NCI-H526 (cell line): ENCODE results near the gene ZNF814.
"Not testable (repeated sequence)": the region's sequence is repeated elsewhere in the genome, so short reads cannot be mapped to it uniquely, and the experiment has no call there.

Experiments used
- DNase-seq, 2 experiments: peaks; one replicate each; lab custom pipeline; 2025; lab: John Stamatoyannopoulos, UW

The ZNF814 gene

DNA sequence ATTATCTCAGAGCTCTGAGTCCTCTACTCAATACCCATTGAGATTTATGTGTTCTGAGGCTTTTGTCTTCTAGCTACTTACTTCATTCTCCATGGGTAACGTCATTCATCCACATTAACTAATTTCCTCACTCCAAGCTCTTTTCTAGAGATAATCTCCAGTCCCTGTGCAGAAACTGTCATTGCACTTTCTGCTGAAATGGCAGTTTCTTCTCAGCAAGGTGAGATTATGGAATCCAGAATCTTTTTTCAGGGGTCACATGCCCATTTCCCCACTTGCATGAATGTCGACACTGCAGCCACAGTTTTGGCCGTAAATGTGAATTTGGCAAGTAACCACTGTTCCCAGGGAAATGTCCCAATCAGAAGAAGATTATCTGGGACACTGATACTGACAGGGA, 26.5 kb downstream of the ZNF814 start:
- not testable (repeated sequence) for DNase-seq

DNA sequence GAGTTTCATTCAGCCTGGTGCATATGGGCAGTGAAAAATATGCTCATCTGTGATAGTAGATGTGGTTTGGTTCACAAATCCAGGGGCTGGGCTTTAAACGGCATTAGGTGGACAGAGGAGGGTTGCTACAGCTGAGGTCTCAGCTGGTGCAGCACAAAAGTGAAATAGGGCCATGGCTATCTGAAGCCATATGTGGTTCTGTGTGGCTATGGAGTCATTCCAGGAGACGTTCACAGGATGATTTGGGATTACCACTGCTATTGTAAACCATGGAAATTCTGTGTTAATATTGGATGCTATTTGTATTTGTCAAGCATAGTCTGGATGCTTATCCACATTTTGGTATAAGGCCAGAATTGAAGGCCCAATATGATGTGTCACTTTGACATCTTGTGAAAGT, 34.7 kb downstream of the ZNF814 start:
- DNase-seq: not testable (repeated sequence)

DNA sequence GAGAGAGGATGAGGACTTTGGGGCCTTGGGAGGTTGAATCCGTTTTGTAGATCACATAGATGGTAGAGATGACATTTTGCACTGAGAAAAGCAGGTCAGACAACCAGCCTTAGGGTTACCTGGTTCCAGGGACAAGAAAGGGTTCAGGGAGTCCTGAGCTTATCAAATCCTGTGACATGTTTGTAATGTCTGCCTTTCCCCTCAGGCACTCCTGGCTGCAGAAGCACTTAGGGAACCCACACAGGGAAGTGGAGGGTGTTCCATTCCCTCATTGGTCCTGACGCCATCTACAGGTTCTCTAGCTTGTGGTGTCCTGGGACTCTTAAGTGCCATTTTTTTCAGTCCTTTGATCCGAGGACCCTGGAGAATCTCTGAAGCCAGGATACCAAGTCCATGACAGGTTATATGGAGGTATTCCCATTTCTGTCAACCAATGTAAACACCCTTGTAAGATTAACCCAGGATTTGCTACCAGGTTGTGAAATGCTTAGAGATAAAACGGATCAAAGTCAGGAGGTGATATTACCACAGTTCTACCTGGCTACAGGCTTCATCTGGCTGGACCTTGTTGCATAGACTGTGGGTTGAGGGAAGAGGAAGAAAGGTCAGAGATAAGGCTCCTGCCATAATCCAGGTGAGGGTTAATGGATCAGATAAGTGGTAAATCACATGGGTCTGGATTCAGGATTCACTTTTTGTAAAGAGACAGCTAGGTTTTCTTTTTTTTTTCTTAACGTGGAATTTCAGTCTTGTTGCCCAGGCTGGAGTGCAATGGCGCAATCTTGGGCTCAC, 36.8 kb downstream of the ZNF814 start:
- peak in 1 of 2 experiments; percentile 1 for DNase-seq

DNA sequence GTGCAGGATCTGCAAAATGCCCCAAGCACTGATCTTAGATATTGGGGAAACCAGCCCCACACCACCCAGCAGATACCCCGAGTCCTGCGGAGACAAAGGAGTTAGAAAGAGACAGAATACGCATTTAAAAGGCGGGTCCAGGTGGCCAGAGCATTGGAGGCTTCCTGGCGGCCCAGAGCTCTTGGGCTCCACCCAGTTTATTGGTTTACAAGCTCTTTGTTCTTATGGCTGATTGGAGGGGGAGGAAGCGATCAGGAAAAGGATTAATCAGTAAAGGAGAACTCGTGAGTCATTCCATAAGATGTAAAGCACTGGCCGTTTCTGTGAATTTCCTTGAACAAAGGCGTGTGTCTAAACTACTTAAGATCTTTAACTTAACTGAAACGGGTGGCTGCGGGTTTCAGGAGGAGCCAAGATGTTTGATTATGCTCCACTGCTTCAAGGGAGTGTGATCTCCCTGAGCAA, 38.3 kb downstream of the ZNF814 start:
- DNase-seq: peak; percentile 14

DNA sequence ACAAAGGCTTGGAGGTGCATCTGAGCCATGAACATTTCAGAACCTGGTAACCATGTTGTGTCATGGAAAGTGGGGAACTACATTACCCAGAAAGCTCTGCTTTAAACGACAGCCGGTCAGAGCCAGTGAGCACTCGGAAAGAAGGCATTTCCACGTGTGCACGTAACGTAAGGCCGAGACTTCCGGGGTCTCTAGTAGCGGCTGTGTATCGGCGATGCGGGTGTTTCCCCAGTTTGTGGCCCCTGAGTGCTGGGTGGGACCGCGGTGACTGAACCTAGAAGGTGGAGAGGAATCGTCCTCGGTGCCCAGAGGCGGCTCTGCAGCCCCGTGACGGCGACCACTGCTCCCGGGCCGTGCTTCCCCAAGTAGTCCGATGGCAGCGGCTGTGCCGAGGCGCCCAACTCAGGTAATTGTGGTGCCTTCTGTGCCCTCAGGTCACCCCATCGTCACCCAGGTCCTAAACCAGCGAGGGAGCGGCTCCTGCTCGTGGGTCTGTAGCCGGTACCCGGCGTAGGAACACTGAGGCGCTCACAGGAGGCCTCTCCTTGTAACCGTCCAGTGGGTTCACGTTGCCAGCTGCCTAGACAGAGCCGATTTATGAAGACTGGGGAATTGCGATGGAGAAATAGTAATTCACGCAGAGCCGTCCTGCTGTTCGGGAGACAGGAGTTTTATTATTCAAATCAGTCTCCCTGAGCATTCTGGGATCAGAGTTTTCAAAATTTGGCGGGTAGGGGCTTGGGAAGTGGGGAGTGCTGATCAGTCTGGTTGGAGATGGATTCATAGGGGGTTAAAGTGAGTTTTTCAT, 39.0 kb downstream of the ZNF814 start, which contains the start of gene ZNF587:
TSS of gene ZNF587 (plus strand) at position 194 of the 808 bp plus-strand sequence. CDS start at position 374, 180 bp downstream.
- peak; percentile 66 to 88 for DNase-seq

DNA sequence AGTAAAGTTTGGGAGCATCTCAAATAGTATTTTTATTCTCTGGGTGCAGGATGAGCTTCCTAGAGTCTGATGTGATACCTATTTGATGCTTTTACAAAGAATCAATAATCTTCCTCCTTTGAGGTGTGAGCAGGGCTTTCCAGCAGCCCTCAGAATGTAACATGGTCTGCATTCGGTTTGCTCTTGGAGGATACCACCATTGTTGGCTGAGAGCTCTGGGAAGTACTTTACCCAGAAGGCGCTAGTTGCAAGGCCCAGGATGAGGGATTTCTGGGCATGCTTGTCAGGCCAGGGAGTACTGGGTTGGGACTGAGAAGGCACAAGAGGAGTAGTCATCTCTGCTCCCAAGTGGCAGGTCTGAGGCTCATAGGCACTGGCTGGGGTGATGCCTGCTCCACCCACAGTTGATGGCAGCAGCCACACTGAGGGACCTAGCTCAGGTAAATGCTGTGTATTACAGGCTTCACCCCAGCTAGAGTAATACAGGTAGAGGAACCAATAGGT, 39.6 kb downstream of the ZNF814 start:
- DNase-seq: not testable (repeated sequence)

DNA sequence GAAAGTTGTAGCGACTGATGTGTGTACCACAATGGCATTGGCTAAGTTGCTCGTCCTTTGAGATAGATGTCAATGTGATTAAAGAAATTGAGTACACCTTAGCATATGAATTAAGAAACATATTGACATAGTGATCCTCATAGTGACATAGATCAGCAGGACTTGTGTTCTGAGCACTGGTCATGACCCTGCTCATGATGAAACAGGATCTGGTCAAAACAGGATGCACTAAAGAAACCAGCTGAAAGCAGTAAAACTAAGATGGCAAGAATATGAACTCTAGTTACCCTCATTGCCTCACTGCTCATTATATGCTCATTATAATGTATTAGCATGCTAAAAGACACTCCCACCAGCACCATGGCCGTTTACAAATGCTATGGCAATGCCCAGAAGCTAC, 41.7 kb downstream of the ZNF814 start:
- DNase-seq: not testable (repeated sequence)

DNA sequence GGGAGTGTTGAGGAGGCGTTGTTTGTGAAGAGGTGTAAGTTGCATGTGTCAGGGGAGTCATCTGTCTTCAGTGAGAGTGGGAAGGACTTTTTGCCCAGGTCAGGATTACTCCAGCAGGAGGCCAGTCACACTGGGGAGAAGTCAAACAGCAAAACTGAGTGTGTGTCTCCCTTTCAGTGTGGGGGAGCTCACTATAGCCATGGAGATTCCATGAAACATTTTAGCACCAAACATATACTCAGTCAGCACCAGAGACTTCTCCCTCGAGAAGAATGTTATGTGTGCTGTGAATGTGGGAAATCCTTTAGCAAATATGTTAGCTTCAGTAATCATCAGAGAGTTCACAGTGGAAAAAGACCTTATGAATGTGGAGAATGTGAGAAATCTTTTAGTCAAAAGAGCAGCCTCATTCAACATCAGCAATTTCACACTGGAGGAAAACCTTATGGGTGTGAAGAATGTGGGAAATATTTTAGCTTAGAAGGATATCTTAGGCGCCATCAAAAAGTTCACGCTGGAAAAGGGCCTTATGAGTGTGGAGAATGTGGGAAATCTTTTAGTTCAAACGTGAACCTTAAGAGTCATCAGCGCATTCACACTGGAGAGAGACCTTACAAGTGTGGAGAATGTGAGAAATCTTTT, 47.6 kb downstream of the ZNF814 start:
- no peak for DNase-seq

DNA sequence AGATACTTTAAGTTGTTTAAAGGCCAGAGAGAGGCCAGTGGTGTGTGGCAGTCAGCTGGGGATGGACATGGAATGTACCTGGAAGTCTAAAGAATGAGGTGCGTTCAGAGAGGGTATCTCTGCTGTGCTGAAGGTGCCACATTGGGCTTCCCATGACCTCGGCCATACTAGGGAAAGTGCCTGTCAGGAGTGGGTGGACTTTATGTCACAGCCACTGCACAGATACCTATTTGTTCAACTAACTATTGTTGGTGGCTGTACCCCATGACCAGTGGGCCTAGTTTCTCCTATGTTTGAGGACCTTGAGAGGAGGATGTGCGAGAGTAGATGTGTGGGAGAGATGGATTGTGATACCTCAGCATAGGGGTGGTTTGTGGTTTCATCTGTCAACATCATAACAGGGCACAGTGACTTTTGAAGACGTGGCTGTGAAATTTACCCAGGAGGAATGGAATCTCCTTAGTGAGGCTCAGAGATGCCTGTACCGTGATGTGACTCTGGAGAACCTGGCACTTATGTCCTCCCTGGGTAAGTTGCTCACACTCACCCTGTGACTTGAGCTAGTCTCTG, 50.1 kb downstream of the ZNF814 start:
- not testable (repeated sequence) for DNase-seq

DNA sequence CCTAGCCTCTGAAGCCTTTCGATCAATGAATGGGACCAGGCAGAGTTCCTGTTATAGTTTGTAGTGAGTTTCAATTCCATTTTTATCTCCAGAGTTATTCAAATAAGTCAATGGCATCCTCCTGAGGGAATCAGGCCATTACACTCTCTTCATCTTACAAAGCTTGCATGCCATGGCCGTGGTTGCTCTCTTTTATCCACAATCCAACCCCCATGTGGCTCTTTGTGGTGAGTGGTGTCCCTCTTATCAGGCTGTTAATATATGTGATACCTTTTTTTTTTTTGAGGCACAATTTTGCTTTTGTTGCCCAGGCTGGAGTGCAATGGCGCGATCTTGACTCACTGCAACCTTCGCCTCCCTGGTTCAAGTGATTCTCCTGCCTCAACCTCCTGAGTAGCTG, 51.8 kb downstream of the ZNF814 start:
- not testable (repeated sequence) for DNase-seq

DNA sequence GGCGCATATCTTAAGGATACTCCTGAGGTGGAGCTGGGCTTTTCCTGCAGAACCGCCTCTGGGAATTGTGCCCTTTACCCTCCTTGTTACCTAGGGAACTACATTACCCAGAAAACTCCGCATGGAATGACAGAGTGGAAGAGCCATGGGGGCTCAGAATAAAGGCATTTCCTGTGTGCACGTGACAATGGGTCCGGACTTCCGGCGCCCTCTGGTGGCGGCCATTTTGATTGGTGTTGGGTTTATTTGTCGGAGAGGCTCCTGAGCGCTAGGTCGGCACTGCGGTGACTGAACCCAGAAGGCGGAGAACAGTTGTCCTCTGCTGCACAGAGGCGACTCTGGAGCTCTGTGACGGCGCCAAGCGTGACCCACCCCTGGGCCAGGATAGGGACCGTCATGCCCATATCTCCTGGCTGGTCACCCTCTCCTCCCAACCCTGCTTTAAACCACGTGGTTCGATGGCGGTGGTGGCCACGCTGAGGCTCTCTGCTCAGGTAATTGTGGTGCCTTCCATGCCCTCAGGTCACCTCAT, 58.7 kb downstream of the ZNF814 start, which contains the start of gene ZNF587B:
TSS of gene ZNF587B (plus strand) at position 229 of the 532 bp plus-strand sequence. CDS start at position 459, 230 bp downstream.
- DNase-seq: peak; percentile 12 to 50

DNA sequence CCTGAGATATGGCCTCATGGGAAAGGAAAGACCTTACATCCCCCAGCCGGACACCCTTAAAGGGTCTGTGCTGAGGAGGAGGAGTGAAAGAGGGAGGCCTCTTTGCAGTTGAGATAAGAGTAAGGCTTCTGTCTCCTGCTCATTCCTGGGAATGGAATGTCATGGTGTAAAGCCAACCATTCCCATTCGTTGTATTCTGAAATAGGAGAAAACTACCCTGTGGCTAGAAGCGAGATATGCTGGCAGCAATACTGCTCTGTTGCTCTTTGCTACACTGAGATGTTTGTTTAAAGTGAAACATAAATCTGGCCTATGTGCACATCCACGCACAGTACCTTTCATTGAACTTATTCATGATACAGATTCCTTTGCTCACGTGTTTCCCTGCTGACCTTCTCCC, 59.5 kb downstream of the ZNF814 start:
- DNase-seq: no peak

DNA sequence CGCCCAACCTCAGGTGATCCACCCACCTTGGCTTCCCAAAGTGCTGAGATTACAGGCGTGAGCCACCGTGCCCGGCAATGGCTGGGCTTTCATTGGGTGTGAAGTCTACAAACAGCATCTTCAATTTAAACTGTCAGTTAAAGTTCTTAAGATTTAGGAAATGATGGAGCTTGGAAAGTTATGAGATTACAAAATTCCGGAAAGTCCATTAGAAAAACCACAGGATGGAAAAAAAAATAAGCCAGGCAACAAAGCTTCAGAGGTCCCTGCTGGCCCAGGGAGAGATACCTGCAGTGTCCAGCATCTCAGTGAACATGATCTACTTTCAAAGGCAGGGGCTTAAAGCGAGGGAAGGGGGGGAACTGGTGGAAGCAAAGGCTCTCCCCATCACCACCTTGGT, 63.3 kb downstream of the ZNF814 start:
- DNase-seq: no peak

DNA sequence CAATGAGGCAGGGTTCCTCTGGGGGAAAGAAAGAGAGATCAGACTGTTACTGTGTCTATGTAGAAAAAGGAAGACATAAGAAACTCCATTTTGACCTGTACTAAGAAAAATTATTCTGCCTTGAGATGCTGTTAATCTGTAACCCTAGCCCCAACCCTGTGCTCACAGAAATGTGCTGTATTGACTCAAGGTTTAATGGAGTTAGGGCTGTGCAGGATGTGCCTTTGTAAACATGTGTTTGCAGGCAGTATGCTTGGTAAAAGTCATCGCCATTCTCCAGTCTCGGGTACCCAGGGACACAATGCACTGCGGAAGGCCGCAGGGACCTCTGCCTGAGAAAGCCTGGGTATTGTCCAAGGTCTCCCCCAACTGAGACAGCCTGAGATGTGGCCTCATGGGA, 65.2 kb downstream of the ZNF814 start:
- DNase-seq: not testable (repeated sequence)

DNA sequence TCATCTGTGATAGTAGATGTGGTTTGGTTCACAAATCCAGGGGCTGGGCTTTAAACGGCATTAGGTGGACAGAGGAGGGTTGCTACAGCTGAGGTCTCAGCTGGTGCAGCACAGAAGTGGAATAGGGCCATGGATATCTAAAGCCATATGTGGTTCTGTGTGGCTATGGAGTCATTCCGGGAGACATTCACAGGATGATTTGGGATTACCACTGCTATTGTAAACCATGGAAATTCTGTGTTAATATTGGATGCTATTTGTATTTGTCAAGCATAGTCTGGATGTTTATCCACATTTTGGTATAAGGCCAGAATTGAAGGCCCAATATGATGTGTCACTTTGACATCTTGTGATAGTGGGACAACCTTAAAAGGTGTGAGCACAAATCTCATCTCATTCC, 65.7 kb downstream of the ZNF814 start:
- not testable (repeated sequence) for DNase-seq

DNA sequence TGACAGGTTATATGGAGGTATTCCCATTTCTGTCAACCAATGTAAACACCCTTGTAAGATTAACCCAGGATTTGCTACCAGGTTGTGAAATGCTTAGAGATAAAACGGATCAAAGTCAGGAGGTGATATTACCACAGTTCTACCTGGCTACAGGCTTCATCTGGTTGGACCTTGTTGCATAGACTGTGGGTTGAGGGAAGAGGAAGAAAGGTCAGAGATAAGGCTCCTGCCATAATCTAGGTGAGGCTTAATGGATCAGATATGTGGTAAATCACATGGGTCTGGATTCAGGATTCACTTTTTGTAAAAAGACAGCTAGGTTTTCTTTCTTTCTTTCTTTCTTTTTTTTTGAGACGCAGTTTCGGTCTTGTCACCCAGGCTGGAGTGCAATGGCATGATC, 67.3 kb downstream of the ZNF814 start:
- DNase-seq: not testable (repeated sequence)

DNA sequence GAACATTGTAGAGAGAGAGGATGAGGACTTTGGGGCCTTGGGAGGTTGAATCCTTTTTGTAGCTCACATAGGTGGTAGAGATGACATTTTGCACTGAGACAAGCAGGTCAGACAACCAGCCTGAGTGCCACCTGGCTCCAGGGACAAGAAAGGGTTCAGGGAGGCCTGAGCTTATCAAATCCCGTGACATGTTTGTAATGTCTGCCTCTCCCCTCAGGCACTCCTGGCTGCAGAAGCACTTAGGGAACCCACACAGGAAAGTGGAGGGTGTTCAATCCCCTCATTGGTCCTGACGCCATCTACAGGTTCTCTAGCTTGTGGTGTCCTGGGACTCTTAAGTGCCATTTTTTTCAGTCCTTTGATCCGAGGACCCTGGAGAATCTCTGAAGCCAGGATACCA, 67.7 kb downstream of the ZNF814 start:
- DNase-seq: not testable (repeated sequence)

DNA sequence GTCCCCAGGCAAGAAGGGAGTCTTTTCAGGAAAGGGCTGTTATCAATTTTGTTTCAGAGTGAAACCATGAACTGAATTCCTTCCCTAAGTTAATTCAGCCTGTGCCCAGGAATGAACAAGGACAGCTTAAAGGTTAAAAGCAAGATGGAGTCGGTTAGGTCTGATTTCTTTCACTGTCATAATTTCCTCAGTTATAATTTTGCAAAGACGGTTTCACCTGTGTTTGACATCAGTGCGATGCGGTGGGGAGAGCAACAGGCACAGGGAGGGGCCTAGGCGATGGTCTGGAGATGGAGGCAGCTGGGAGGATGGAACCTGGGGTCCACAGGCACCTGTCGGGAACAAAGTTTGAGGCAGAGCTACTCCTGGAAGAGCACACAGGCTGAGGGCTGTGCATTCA, 68.2 kb downstream of the ZNF814 start:
- no peak for DNase-seq

DNA sequence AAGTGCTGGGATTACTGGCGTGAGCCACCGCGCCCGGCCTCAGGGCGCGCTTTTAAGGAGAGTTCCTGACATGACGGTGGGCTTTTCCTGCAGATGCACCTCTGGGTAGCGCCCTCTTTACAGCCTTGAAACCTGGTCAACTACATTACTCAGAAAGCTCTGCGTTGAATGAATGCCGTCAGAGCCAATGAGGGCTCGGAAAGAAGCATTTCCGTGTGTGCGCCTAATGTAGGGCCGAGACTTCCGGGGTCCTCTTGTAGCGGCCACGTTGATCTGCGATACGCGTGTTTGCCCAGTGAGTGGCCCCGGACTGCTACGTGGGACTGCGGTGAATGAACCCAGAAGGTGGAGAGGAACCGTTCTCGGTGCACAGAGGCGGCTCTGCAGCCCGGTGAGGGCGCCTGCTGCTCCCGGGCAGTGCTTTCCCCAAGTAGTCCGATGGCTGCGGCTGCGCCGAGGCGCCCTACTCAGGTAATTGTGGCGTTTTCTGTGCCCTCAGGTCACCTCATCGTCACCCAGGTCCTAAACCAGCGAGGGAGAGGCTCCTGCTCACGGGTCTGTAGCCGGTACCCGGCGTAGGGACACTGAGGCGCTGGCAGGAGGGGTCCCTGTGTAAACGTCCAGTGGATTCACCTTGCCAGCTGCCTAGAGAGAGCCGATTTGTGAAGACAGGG, 69.2 kb downstream of the ZNF814 start:
- DNase-seq: peak; percentile 89 to 94

DNA sequence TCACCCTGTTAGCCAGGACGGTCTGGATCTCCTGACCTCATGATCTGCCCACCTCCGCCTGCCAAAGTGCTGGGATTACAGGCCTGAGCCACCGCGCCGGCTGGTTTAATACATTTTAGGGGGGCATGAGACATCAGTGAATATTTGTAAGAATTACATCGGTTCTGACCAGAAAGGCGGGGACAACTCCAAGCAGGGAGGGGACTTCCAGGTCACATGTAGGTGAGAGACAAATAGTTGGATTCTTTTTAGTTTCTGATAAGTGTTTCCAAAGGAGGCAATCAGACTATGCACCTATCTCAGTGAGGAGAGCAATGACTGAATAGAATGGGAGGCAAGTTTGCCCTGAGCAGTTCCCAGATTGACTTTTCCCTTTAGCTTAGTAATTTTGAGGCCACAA, 70.5 kb downstream of the ZNF814 start:
- no peak for DNase-seq

DNA sequence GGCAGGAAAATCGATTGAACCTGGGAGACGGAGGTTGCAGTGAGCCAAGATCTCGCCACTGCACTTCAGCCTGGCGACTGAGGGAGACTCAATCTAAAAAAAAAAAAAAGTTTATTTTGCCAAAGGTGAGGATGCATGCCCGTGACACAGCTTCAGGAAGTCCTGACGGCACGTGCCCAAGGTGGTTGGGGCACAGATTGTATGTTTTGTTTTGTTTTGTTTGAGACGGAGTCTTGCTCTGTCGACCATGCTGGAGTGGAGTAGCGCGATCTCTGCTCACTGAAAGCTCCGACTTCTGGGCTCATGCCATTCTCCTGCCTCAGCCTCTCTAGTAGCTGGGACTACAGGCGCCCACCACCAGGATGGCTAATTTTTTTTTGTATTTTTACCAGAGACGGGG, 70.9 kb downstream of the ZNF814 start:
- DNase-seq: no peak
